ENCODE measurements around the gene KCNG2.

- TF ChIP-seq EZH2 (IDR thresholded peaks at IDR 0.05; ENCODE audit: low read depth, low read length, severe bottlenecking) (no peak), TAF1 (IDR thresholded peaks at IDR 0.05; ENCODE audit: low read depth, low read length) (no peak), CEBPB (IDR thresholded peaks at IDR 0.05; ENCODE audit: low read depth, low read length) (no peak), CTCF (IDR thresholded peaks at IDR 0.05; ENCODE audit: control extremely low read depth in 1 of 3, insufficient read depth in 1 of 3, low read depth in 1 of 3, low read length in 3 of 3) (no peak), POLR2AphosphoS5 (IDR thresholded peaks at IDR 0.05; ENCODE audit: low read depth, low read length) (no peak), RAD21 (IDR thresholded peaks at IDR 0.05 in 1 of 2, conservative IDR thresholded peaks at IDR 0.05 in 1 of 2; ENCODE audit: low read depth in 2 of 2, low read length in 2 of 2) (no peak), RBBP5 (IDR thresholded peaks at IDR 0.05; ENCODE audit: borderline replicate concordance, low read depth, low read length) (no peak), CHD2 (IDR thresholded peaks at IDR 0.05; ENCODE audit: low read length) (no peak)
Observed at GRCh38 chr18:79887181-79888000, 89.7 kb downstream of the KCNG2 start.

Data from H1 (cell line).